ENCODE measurements around the gene SNX30. TPM values are rescaled to one million over a fixed set of nuclear protein-coding genes. Genes with fewer than 3 reads are reported as not detected.

SNX30 gene
- total and polyA plus RNA-seq, 4 donors: 1.8 to 13.5 (median 6.5) TPM

GRCh38 chr9:112755675-112756074 lies 5.1 kb downstream of the SNX30 start:
- H3K36me3 ChIP-seq (ENCODE audit: control insufficient read depth in 4 of 4, insufficient read depth in 3 of 4, low read depth in 1 of 4, low read length in 3 of 4): no peaks in the 10 kb centered on the region
- no peaks in the 10 kb centered on the region for H3K9me3 ChIP-seq (ENCODE audit: control insufficient read depth in 4 of 4, low read length in 3 of 4)
- DNase-seq (ENCODE audit: low spot score): no peak
- H3K9ac ChIP-seq (ENCODE audit: low read depth in 1 of 2, low read length in 2 of 2): no peak overlapping the region
- no peak overlapping the region for H3K4me3 ChIP-seq (ENCODE audit: low read depth in 1 of 3, low read length in 3 of 3)
- H3K27ac ChIP-seq (ENCODE audit: low read depth in 1 of 2, low read length in 2 of 2): no peak overlapping the region
- no peak for TF ChIP-seq EGR1 (IDR thresholded peaks at IDR 0.05; ENCODE audit: low read depth in 2 of 2)
- no peak for TF ChIP-seq HNF4G (IDR thresholded peaks at IDR 0.05)
- TF ChIP-seq MAX (IDR thresholded peaks at IDR 0.05): no peak
- TF ChIP-seq REST (IDR thresholded peaks at IDR 0.05): no peak
- TF ChIP-seq YY1 (IDR thresholded peaks at IDR 0.05): no peak
- no peak for TF ChIP-seq RAD21 (IDR thresholded peaks at IDR 0.05)
- TF ChIP-seq TAF1 (conservative IDR thresholded peaks at IDR 0.05): no peak
- no peak for TF ChIP-seq RXRA (IDR thresholded peaks at IDR 0.05)
- TF ChIP-seq FOXA2 (IDR thresholded peaks at IDR 0.05): no peak
- TF ChIP-seq ZBTB33 (IDR thresholded peaks at IDR 0.05): no peak
- peaks cover 6 to 27% (median 19%) of the 10 kb centered on the region in 4 donors for H3K4me1 ChIP-seq (ENCODE audit: control insufficient read depth in 4 of 4, insufficient read depth in 4 of 4, low read length in 3 of 4)
- 55% methylated on average over 4 of the region's 4 CpGs for WGBS
- no peaks in the 10 kb centered on the region for H3K27me3 ChIP-seq (ENCODE audit: control insufficient read depth in 4 of 4, insufficient read depth in 4 of 4, low read length in 3 of 4)

GRCh38 chr9:112757282-112757883 lies 6.8 kb downstream of the SNX30 start:
- no peak for DNase-seq (ENCODE audit: low spot score)
- no peaks in the 10 kb centered on the region for H3K27me3 ChIP-seq (ENCODE audit: control insufficient read depth in 4 of 4, insufficient read depth in 4 of 4, low read length in 3 of 4)
- no peak for TF ChIP-seq CTCF (IDR thresholded peaks at IDR 0.05; ENCODE audit: low read depth, low read length, missing input control)
- TF ChIP-seq TAF1 (conservative IDR thresholded peaks at IDR 0.05): no peak
- no peak for TF ChIP-seq MAX (IDR thresholded peaks at IDR 0.05)
- TF ChIP-seq RAD21 (IDR thresholded peaks at IDR 0.05): no peak
- TF ChIP-seq REST (IDR thresholded peaks at IDR 0.05): no peak
- TF ChIP-seq JUND (IDR thresholded peaks at IDR 0.05): no peak
- no peak for TF ChIP-seq FOXA2 (IDR thresholded peaks at IDR 0.05)
- TF ChIP-seq EGR1 (IDR thresholded peaks at IDR 0.05; ENCODE audit: low read depth in 2 of 2): no peak
- no peak for TF ChIP-seq GABPA (IDR thresholded peaks at IDR 0.05 in 1 of 2, conservative IDR thresholded peaks at IDR 0.05 in 1 of 2)
- TF ChIP-seq NR2F2 (IDR thresholded peaks at IDR 0.05): no peak
- TF ChIP-seq ATF3 (IDR thresholded peaks at IDR 0.05): no peak
- TF ChIP-seq YY1 (IDR thresholded peaks at IDR 0.05): no peak
- WGBS: 84% methylated on average over 7 of the region's 7 CpGs
- no peak overlapping the region for H3K9ac ChIP-seq (ENCODE audit: low read depth in 1 of 2, low read length in 2 of 2)
- no peak overlapping the region for H3K4me3 ChIP-seq (ENCODE audit: low read depth in 1 of 3, low read length in 3 of 3)
- no peaks in the 10 kb centered on the region for H3K36me3 ChIP-seq (ENCODE audit: control insufficient read depth in 4 of 4, insufficient read depth in 3 of 4, low read depth in 1 of 4, low read length in 3 of 4)
- H3K27ac ChIP-seq (ENCODE audit: low read depth in 1 of 2, low read length in 2 of 2): no peak overlapping the region
- H3K4me1 ChIP-seq (ENCODE audit: control insufficient read depth in 4 of 4, insufficient read depth in 4 of 4, low read length in 3 of 4): peaks cover 6 to 15% (median 12%) of the 10 kb centered on the region in 4 donors
- no peaks in the 10 kb centered on the region for H3K9me3 ChIP-seq (ENCODE audit: control insufficient read depth in 4 of 4, low read length in 3 of 4)

Measured in liver (tissue), 9 donors.